ENCODE data around the gene GRIN2D. TPM values are rescaled to one million over a fixed set of nuclear protein-coding genes. Genes with fewer than 3 reads are reported as not detected.

The GRIN2D gene
- total RNA-seq, 4 donors from 2014 or later: 0.27 to 0.47 TPM; not detected in 2

DNA sequence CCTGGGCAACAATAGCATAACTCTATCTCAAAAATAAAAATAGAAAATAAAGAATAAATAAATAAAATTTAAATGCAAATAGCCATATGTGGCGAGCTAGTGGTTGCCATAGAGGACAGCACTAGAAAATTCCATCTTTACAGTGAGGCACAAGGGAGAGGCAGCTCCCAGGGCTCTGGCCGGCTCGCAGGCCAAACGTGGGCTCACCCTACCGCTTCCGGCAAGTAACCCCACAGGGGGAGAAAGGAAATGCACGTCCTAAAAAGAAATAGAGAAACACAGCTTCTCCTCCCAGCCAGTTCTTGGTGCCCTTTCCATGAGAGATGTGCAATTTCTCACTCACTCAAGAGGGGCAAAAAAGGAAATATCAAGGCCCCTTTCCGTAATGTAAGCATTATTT is 39.9 kb downstream of the GRIN2D start:
- Histone ChIP-seq H3K4me1 (no peaks in the 10 kb centered on the region), H3K27ac (no peak overlapping the region), H3K36me3 (no peaks in the 10 kb centered on the region), H3K9me3 (no peaks in the 10 kb centered on the region), H3K4me3 (no peak overlapping the region), H3K27me3 (no peaks in the 10 kb centered on the region)
- DNase-seq: no peak
- TF ChIP-seq POLR2A (IDR thresholded peaks at IDR 0.05): no peak
- no peak for TF ChIP-seq CTCF (IDR thresholded peaks at IDR 0.05)

DNA sequence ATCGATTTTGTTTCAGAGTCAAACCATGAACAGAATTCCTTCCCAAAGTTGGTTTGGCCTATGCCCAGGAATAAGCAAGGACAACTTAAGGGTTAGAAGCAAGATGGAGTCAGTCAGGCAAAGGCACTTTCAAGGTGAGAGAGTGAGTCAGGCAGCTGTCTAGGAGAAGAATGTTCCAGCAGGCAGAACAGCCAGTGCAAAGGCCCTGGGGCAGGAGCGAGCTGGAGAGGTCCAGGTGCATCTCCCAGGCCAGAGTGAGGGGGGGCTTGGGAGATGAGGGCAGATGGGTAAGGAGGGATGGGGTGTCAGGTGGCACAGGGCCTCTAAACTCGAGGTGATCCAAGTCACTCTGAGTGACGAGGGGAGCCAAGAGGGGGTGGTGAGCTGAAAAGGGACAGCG is 43.1 kb downstream of the GRIN2D start:
- no peak for DNase-seq
- Histone ChIP-seq H3K27me3 (no peaks in the 10 kb centered on the region), H3K9me3 (no peaks in the 10 kb centered on the region), H3K4me1 (no peaks in the 10 kb centered on the region), H3K4me3 (no peak overlapping the region), H3K27ac (no peak overlapping the region), H3K36me3 (no peaks in the 10 kb centered on the region)
- TF ChIP-seq POLR2A (IDR thresholded peaks at IDR 0.05) (no peak), CTCF (IDR thresholded peaks at IDR 0.05) (no peak)

GRCh38 chr19:48441360-48442050 is 48.0 kb downstream of the GRIN2D start:
- TF ChIP-seq POLR2A (IDR thresholded peaks at IDR 0.05) (no peak), CTCF (IDR thresholded peaks at IDR 0.05) (no peak)
- peaks cover 0 to 23% (median 14%) of the 10 kb centered on the region in 4 donors for H3K4me1 ChIP-seq
- no peaks in the 10 kb centered on the region for H3K36me3 ChIP-seq
- peaks cover 0 to 11% of the 10 kb centered on the region in 2 donors for H3K27me3 ChIP-seq
- DNase-seq: no peak
- no peak overlapping the region for H3K4me3 ChIP-seq
- no peaks in the 10 kb centered on the region for H3K9me3 ChIP-seq
- no peak overlapping the region for H3K27ac ChIP-seq

- Histone ChIP-seq H3K4me3 (peak overlapping the region in 1 of 4 donors; percentile 90), H3K27me3 (peaks cover 0 to 11% of the 10 kb centered on the region in 2 donors), H3K9me3 (no peaks in the 10 kb centered on the region), H3K27ac (no peak overlapping the region), H3K36me3 (peaks cover 0 to 3% (median 0%) of the 10 kb centered on the region in 3 donors), H3K4me1 (peaks cover 0 to 28% (median 15%) of the 10 kb centered on the region in 4 donors)
- TF ChIP-seq CTCF (IDR thresholded peaks at IDR 0.05) (no peak), POLR2A (IDR thresholded peaks at IDR 0.05) (no peak)
- DNase-seq: no peak
Observed at GRCh38 chr19:48442116-48443035, 48.9 kb downstream of the GRIN2D start.

- peaks cover 0 to 28% (median 15%) of the 10 kb centered on the region in 4 donors for H3K4me1 ChIP-seq
- H3K4me3 ChIP-seq: peak overlapping the region in 3 of 4 donors; percentile 36 to 90 (median 46)
- H3K27ac ChIP-seq: no peak overlapping the region
- TF ChIP-seq POLR2A (IDR thresholded peaks at IDR 0.05): no peak
- no peak for TF ChIP-seq CTCF (IDR thresholded peaks at IDR 0.05)
- no peak for DNase-seq
- no peaks in the 10 kb centered on the region for H3K9me3 ChIP-seq
- H3K36me3 ChIP-seq: peaks cover 0 to 9% (median 0%) of the 10 kb centered on the region in 3 donors
- peaks cover 0 to 11% of the 10 kb centered on the region in 2 donors for H3K27me3 ChIP-seq
Observed at GRCh38 chr19:48443256-48443655, 49.8 kb downstream of the GRIN2D start.

Other genes starting within 250 kb of the GRIN2D start
- gene LIG1, start 223.3 kb upstream of the GRIN2D start, total RNA-seq: 100 to 1,000 TPM in 1 of 4 donors, 10 to 100 TPM in 3; 30.3 to 104 (median 32.9) TPM
- gene ZSWIM9, start 223.0 kb upstream of the GRIN2D start, total RNA-seq: 1 to 10 TPM; 1.8 to 7.4 (median 3.5) TPM
- 100 to 1,000 TPM in 1 of 4 donors, 10 to 100 TPM in 3; 31.5 to 115 (median 39.2) TPM for gene CARD8, start 137.8 kb upstream of the GRIN2D start, total RNA-seq
- gene ZNF114, start 123.6 kb upstream of the GRIN2D start, total RNA-seq: not detected
- gene EMP3, start 68.1 kb upstream of the GRIN2D start, total RNA-seq: 10 to 100 TPM in 2 of 4 donors, 1 to 10 TPM in 2; 4.7 to 21.5 (median 10.5) TPM
- gene TMEM143, start 29.7 kb upstream of the GRIN2D start, total RNA-seq: 10 to 100 TPM in 3 of 4 donors, 1 to 10 TPM in 1; 8.6 to 30.5 (median 20.0) TPM
- not detected for gene SYNGR4, start 29.3 kb upstream of the GRIN2D start, total RNA-seq
- 100 to 1,000 TPM in 3 of 4 donors, 10 to 100 TPM in 1; 54.5 to 136 (median 112) TPM for gene KDELR1, start 2.1 kb upstream of the GRIN2D start, total RNA-seq
- 10 to 100 TPM in 3 of 4 donors, 1 to 10 TPM in 1; 10.0 to 17.6 (median 15.6) TPM for gene GRWD1, start 52.3 kb downstream of the GRIN2D start, total RNA-seq
- gene KCNJ14, start 61.9 kb downstream of the GRIN2D start, total RNA-seq: 1 to 10 TPM in 3 of 4 donors, under 1 TPM in 1; 0.88 to 2.0 (median 1.8) TPM
- gene CYTH2, start 75.7 kb downstream of the GRIN2D start, total RNA-seq: 100 to 1,000 TPM in 1 of 4 donors, 10 to 100 TPM in 3; 64.5 to 160 (median 76.9) TPM
- 10 to 100 TPM in 2 of 4 donors, 1 to 10 TPM in 2; 8.2 to 17.6 (median 12.8) TPM for gene LMTK3, start 118.2 kb downstream of the GRIN2D start, total RNA-seq
- gene SULT2B1, start 158.5 kb downstream of the GRIN2D start, total RNA-seq: 10 to 100 TPM in 1 of 4 donors, 1 to 10 TPM in 3; 2.5 to 14.6 (median 5.9) TPM
- gene SPACA4, start 213.1 kb downstream of the GRIN2D start, total RNA-seq: not detected
- 100 to 1,000 TPM in 3 of 4 donors, 10 to 100 TPM in 1; 58.6 to 203 (median 130) TPM for gene FAM83E, start 221.4 kb downstream of the GRIN2D start, total RNA-seq
- gene RPL18, start 225.5 kb downstream of the GRIN2D start, total RNA-seq: 1,000 to 10,000 TPM; 1,077 to 1,595 (median 1,505) TPM
- 100 to 1,000 TPM in 2 of 4 donors, 10 to 100 TPM in 2; 34.7 to 121 (median 96.7) TPM for gene SPHK2, start 225.8 kb downstream of the GRIN2D start, total RNA-seq
- gene DBP, start 243.7 kb downstream of the GRIN2D start, total RNA-seq: 10 to 100 TPM in 3 of 4 donors, 1 to 10 TPM in 1; 9.9 to 51.5 (median 35.8) TPM

Measured in Peyer's patch (tissue), 4 donors.